SK-N-SH (cell line): ENCODE data around the gene RUNDC3A.

Source experiments
- CTCF ChIP-seq: fragments of 200-600 bp; sonication (generic); IDR thresholded peaks from 2 replicates; pipeline ENCODE4 v1.6.1; 2017; ENCODE audit warnings: antibody characterized with exemption, mild to moderate bottlenecking, moderate library complexity
- EZH2phosphoT487 ChIP-seq: fragments of 200-600 bp; sonication (generic); IDR thresholded peaks from 2 replicates; pipeline ENCODE4 v1.6.1; 2017; ENCODE audit warnings: low read depth, mixed run types, mild to moderate bottlenecking, antibody characterized with exemption, moderate library complexity, borderline replicate concordance
- TAF1 ChIP-seq: IDR thresholded peaks from 2 replicates; pipeline ENCODE4 v1.6.1; 2012; ENCODE audit warnings: low read depth, mild to moderate bottlenecking, low read length, moderate library complexity, borderline replicate concordance
- ZBTB33 ChIP-seq: IDR thresholded peaks from 2 replicates; pipeline ENCODE4 v1.4.0; 2012; ENCODE audit warnings: low read depth, borderline replicate concordance

GRCh38 chr17:44272321-44272951 lies 36.0 kb upstream of the RUNDC3A start:
- TF ChIP-seq ZBTB33: no peak
- no peak for TF ChIP-seq CTCF
- TF ChIP-seq EZH2phosphoT487: no peak
- TF ChIP-seq TAF1: no peak
